Ammon's horn (tissue), 1 donor: ENCODE data around the gene ADISSP.
A peak's percentile ranks its signal among the peaks of the same experiment; 100 is the strongest.

Experiments
- DNase-seq: peaks from one replicate; pipeline ENCODE4 v3.0.0-alpha.2; 2016; ENCODE audit warnings: low spot score

The ADISSP gene

GRCh38 chr20:3781153-3781910 is 13.8 kb upstream of the ADISSP start, which contains the start of gene SPEF1:
TSS of gene SPEF1 (minus strand) at chr20:3781448. CDS start at chr20:3781287, 161 bp downstream.
- DNase-seq, result peak; percentile 94

GRCh38 chr20:3778976-3779375 is 11.4 kb upstream of the ADISSP start:
- DNase-seq, result no peak

GRCh38 chr20:3777716-3778629 is 10.4 kb upstream of the ADISSP start:
- peak; percentile 60 for DNase-seq

- no peak for DNase-seq
These were observed 9.8 kb upstream of the ADISSP start for GRCh38 chr20:3777381-3777715.

GRCh38 chr20:3775457-3776108 is 8.0 kb upstream of the ADISSP start:
- no peak for DNase-seq

GRCh38 chr20:3771552-3772058 is 4.1 kb upstream of the ADISSP start:
- no peak for DNase-seq

GRCh38 chr20:3768342-3769130 is 983 bp upstream of the ADISSP start:
- peak; percentile 87 for DNase-seq

GRCh38 chr20:3767110-3767426 is 485 bp downstream of the ADISSP start:
- no peak for DNase-seq

GRCh38 chr20:3766422-3767109 is 987 bp downstream of the ADISSP start:
- DNase-seq, result no peak

- DNase-seq, result peak; percentile 40
These were observed 2.2 kb downstream of the ADISSP start for GRCh38 chr20:3765171-3765882.

GRCh38 chr20:3764659-3765058 is 2.9 kb downstream of the ADISSP start:
- no peak for DNase-seq

- no peak for DNase-seq
These were observed 3.6 kb downstream of the ADISSP start for GRCh38 chr20:3763671-3764601.

GRCh38 chr20:3760655-3761348 is 6.8 kb downstream of the ADISSP start:
- no peak for DNase-seq

- no peak for DNase-seq
These were observed 7.7 kb downstream of the ADISSP start for GRCh38 chr20:3759884-3760283.

GRCh38 chr20:3759316-3759823 is 8.2 kb downstream of the ADISSP start:
- no peak for DNase-seq

- no peak for DNase-seq
These were observed 9.0 kb downstream of the ADISSP start for GRCh38 chr20:3758566-3758965.

- no peak for DNase-seq
These were observed 10.3 kb downstream of the ADISSP start for GRCh38 chr20:3757268-3757667.

- peak; percentile 35 for DNase-seq
These were observed 11.6 kb downstream of the ADISSP start for GRCh38 chr20:3755814-3756480.
